GM19035 (cell line): ENCODE data around the gene SCFD1.
"Not testable (repeated sequence)": the region's sequence is repeated elsewhere in the genome, so short reads cannot be mapped to it uniquely, and the experiment has no call there.

ENCODE experiments used
- ATAC-seq: cut with Tn5 transposase; IDR thresholded peaks from one replicate; pipeline ENCODE4 v1.9.1; 2021; ENCODE audit not compliant: unreplicated experiment

The SCFD1 gene

DNA sequence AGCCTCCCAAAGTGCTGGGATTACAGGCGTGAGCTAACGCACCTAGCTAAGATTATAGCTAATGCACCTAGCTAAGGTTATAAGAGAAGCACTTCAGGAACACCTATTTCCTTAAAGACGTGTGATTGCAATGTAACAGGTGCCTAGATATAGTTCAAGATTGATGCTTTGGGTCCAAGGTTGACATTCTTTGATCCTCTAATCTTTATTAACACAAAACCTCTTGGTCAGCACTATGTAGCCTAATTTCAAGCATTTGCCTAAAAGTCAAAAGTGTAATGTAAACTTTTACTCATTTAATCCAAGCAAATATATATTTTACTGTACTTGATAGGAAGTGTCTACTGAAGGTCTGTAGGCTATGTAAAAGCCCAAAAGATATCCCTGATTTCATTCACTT is 36.5 kb downstream of the SCFD1 start:
- ATAC-seq = no peak

- ATAC-seq = no peak
Measured at GRCh38 chr14:30669594-30669993, 47.5 kb downstream of the SCFD1 start.

GRCh38 chr14:30673071-30673470 is 51.0 kb downstream of the SCFD1 start:
- ATAC-seq = no peak

GRCh38 chr14:30678926-30679431 is 56.9 kb downstream of the SCFD1 start:
- ATAC-seq = no peak

DNA sequence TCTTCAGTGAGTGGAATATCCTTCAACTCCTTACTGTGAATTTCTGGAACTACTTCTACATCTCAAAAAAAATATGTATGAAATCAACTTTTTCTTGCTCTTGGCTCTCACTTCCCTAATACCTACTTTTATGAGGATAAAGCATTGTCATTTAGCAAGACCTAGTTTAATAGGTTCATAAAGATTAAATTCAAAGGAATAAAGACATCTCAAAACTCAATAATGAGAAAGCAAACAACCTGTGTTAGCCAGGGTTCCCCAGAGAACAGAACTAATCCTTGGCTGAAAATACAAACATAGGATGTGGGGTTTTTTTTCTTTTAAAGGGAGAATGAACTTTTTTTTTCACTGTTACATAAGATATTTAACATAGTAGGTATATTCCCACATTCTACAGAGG is 57.9 kb downstream of the SCFD1 start:
- no peak for ATAC-seq

- ATAC-seq = not testable (repeated sequence)
Measured at GRCh38 chr14:30680776-30681175, 58.7 kb downstream of the SCFD1 start.

DNA sequence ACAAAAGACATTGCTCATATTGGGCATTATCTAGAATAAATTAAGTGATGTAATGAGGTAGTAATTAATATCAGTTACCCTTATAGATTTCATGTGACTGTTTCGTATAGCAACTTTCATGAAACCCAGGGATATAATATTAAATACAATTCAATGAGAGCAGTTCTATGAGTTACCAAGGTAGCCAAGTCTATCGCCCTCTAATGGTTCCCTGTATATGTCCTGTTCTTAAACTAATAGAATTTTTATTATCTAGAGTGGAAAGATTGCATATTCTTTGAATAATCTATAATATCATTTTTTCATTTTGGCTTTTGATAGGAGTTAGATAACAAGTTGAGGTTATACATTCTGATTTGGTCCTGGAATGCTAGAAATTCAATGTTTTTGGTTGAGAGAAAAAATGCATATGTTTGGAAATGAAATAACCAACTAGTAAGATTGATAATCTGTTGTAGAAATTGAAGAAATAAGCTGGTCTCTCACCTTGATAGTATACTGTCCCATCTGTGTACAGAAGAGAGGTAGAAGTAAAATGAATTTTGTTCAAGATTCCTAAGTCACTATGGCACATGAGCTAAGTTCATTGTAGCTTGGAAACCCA is 59.7 kb downstream of the SCFD1 start:
- no peak for ATAC-seq

- not testable (repeated sequence) for ATAC-seq
Measured at GRCh38 chr14:30690487-30691355, 68.6 kb downstream of the SCFD1 start.

DNA sequence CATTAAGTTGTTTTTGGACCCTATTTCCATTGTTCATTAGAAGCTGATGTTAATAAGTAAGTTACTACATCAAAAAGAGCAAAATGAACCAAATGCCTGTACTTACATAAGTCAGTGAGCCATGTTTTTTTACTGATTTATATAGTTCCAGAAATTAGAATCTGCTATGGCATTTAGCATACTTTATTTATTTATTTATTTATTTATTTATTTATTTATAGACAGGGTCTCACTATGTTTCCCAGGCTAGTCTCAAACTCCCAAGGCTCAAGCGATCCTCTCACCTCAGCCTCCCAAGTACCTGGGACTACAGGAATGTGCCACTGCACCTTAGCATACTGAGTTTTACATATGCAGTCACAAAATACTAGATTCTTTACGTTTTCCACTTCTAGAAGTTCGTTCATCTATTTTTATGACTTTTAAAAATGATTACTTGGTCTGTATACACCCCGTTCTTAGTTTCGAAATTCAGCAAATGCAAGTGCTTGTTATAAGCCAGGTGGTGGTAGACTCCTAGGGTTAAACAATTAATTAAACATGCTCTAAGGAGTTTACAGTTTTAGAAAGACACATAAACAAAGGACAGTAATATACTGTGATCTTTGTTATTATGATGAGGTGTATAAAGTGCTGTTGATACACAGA is 69.8 kb downstream of the SCFD1 start:
- no peak for ATAC-seq

DNA sequence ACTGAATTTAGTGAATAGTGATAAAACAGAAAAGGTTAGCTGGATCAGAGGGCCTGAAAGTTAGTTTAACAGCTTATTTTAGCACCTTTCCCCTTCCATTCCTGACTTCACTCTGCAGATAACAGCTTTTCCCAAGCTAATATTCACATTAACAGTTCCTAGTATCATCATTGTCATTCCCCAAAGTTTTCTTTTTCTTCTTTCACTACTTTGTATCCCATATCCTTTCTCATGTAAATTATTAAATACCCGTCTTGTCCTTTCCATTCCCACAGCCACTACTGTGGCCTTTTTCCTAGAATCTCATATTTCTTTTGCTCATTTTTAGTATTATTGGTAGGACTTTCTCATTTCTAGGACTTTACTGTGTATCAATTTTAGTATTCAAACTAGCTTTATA is 70.5 kb downstream of the SCFD1 start:
- no peak for ATAC-seq

DNA sequence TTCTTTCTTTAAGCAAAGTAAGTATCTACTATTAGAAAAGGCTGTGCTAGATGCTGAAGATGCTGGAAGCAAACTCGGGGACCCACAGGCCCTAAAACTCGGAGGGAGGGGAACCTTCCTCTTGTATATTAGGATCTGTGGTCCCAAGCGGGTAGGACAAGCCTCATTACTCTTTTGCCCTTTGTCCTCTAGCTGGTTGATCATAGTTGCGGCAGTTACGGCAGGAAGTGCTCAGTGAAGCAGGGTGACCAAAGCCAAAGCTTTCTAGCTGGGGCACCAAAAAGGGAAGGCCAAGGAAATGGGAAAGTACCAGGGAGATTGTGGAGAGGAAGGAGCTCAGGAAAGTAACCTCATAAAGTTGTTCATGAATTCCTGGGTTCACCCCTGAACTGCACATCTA is 76.3 kb downstream of the SCFD1 start:
- ATAC-seq = no peak

GRCh38 chr14:30706704-30707103 is 84.6 kb downstream of the SCFD1 start:
- ATAC-seq = no peak

DNA sequence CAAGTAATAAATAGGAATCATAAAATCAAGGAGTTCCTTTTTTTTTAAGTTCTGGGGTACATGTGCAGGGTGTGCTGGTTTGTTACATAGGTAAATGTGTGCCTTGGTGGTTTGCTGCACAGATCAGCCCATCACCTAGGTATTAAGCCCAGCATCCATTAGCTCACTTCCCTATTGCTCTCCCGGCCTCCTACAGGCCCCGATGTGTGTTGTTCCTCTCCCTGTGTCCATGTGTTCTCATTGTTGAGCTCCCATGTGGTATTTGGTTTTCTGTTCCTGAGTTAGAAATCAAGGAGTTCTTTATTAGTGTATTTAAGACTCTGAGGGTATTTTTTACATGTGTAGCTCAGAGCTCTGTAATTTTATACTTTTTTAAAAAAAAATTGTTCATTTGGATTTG is 86.0 kb downstream of the SCFD1 start:
- ATAC-seq = no peak

- ATAC-seq = no peak
Measured at GRCh38 chr14:30709201-30709600, 87.1 kb downstream of the SCFD1 start.

GRCh38 chr14:30710876-30711275 is 88.8 kb downstream of the SCFD1 start:
- ATAC-seq = no peak

DNA sequence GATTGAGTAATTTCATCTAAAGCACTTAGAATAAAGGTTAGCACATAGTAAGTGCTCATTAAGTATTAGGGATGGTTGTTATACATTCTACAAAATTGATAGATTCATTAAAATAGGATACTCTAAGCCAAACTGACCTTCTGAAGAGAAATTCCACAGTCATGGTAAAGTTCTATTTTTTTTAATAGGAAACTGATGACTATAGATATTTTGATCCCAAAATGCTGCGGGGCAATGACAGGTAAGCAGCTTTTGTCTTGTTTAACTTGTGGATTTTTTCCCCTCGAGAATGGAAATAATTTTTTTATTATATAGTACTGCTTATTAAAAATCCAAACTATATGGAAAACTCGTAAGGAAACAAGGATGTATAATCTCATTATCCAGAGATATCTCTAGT is 97.0 kb downstream of the SCFD1 start:
- ATAC-seq = no peak

GRCh38 chr14:30725763-30726162 is 103.6 kb downstream of the SCFD1 start:
- ATAC-seq = no peak

GRCh38 chr14:30728471-30728870 is 106.4 kb downstream of the SCFD1 start:
- no peak for ATAC-seq

DNA sequence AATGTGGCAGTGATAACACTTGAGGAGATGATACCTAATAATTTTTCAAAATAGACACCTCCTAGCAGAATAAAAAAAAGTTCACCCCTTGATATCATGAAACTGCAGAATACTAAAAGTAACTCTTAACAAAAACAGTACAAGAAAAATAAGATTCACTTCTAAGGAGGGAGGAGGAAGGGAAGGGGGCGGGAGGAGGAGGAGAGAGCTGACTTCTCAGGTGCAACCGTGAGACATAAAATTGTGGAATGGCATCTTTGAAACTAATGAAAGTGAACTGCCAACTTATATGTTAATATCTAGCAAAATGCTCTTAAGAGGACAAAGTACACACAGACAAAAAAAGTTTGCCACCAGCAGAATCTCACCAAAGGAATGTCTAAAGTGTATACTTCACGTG is 115.8 kb downstream of the SCFD1 start:
- ATAC-seq = no peak

DNA sequence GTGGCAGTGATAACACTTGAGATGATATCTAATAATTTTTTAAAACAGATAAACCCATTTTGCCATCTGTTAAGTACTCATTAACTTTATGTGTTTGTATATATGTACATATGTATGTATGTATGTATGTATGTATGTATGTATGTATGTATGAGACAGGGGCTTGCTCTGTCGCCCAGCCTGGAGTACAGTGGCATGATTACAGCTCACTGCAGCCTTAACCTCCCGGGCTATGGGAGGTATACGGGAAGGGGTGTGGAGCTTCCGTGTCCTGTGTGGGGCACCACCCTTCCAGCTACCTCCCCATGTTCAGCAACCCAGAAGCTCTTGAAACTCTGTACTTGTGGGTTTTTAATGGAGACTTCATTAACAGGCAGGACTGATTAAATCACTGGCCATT is 116.9 kb downstream of the SCFD1 start:
- ATAC-seq = no peak

DNA sequence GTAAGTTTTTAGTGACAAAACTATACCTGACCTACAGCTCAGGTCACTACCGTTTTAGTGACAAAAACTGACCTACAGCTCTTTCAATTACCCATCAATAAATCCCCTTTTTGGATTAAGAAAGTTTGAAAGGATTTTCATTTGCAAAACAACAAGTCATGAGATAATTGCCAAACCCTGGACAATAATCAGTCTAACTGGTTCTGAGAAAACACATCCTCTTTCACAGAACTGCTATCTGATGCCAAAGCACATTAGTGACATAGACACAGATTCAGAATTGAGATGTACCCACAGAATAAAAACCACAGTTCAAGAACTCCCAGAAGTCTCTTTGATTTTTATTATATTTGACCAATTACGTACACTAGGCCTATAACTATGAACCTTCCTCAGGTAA is 126.2 kb downstream of the SCFD1 start:
- ATAC-seq = no peak
